ENCODE data around the gene DBNL.
A peak's percentile ranks its signal among the peaks of the same experiment; 100 is the strongest.

DBNL gene

GRCh38 chr7:44061645-44062179 lies 17.2 kb downstream of the DBNL start:
- no peak for DNase-seq
- Mint-ChIP-seq H3K27ac (no peak overlapping the region), H3K4me3 (no peak overlapping the region), H3K36me3 (ENCODE audit: low read depth) (peaks cover 19% of the 10 kb centered on the region), H3K27me3 (ENCODE audit: low read depth, poor library complexity) (no peaks in the 10 kb centered on the region), H3K9me3 (no peaks in the 10 kb centered on the region), H3K4me1 (peaks cover 37% of the 10 kb centered on the region)
- TF ChIP-seq CTCF (IDR thresholded peaks at IDR 0.05) = no peak

GRCh38 chr7:44062180-44062902 lies 17.8 kb downstream of the DBNL start:
- Mint-ChIP-seq H3K27ac (no peak overlapping the region), H3K36me3 (ENCODE audit: low read depth) (peaks cover 19% of the 10 kb centered on the region), H3K27me3 (ENCODE audit: low read depth, poor library complexity) (no peaks in the 10 kb centered on the region), H3K9me3 (no peaks in the 10 kb centered on the region), H3K4me1 (peaks cover 43% of the 10 kb centered on the region), H3K4me3 (no peak overlapping the region)
- DNase-seq = no peak
- no peak for TF ChIP-seq CTCF (IDR thresholded peaks at IDR 0.05)

DNA sequence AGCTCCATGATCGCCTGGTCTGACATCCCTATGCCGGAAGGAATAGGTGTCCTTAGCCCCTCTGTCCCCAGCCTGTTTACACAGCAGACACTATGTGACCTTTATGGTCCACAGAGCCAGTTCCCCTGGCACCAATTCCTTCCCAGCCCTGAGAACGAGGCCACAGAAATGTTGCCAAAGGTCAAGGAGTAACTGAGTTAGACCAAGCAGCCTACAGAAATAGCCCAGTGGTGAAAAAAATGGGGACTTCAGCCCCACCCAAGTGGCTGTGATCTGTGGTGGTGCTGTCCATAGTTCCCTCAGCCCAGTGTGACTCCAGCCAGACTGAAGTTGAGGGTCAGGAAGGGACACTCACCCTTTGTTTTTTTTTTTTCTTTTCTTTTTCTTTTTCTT lies 18.4 kb downstream of the DBNL start:
- H3K4me3 Mint-ChIP-seq = no peak overlapping the region
- no peaks in the 10 kb centered on the region for H3K9me3 Mint-ChIP-seq
- H3K27me3 Mint-ChIP-seq (ENCODE audit: low read depth, poor library complexity) = no peaks in the 10 kb centered on the region
- TF ChIP-seq CTCF (IDR thresholded peaks at IDR 0.05) = no peak
- DNase-seq = no peak
- H3K36me3 Mint-ChIP-seq (ENCODE audit: low read depth) = peaks cover 14% of the 10 kb centered on the region
- H3K27ac Mint-ChIP-seq = no peak overlapping the region
- peaks cover 48% of the 10 kb centered on the region for H3K4me1 Mint-ChIP-seq

- peaks cover 53% of the 10 kb centered on the region for H3K4me1 Mint-ChIP-seq
- peaks cover 8% of the 10 kb centered on the region for H3K36me3 Mint-ChIP-seq (ENCODE audit: low read depth)
- peak; percentile 43 for DNase-seq
- no peak overlapping the region for H3K27ac Mint-ChIP-seq
- H3K27me3 Mint-ChIP-seq (ENCODE audit: low read depth, poor library complexity) = no peaks in the 10 kb centered on the region
- TF ChIP-seq CTCF (IDR thresholded peaks at IDR 0.05) = no peak
- H3K9me3 Mint-ChIP-seq = no peaks in the 10 kb centered on the region
- peak overlapping the region; percentile 40 for H3K4me3 Mint-ChIP-seq
Observed at GRCh38 chr7:44063547-44063893, 19.0 kb downstream of the DBNL start.

- Mint-ChIP-seq H3K27me3 (ENCODE audit: low read depth, poor library complexity) (no peaks in the 10 kb centered on the region), H3K36me3 (ENCODE audit: low read depth) (peaks cover 4% of the 10 kb centered on the region), H3K4me1 (peaks cover 53% of the 10 kb centered on the region), H3K27ac (no peak overlapping the region), H3K4me3 (peak overlapping the region; percentile 40), H3K9me3 (no peaks in the 10 kb centered on the region)
- no peak for DNase-seq
- no peak for TF ChIP-seq CTCF (IDR thresholded peaks at IDR 0.05)
Observed at GRCh38 chr7:44063894-44064651, 19.6 kb downstream of the DBNL start.

All from nephron progenitor cell (in vitro differentiated cells).